ENCODE results near the gene ANAPC2. TPM values are rescaled to one million over a fixed set of nuclear protein-coding genes. Genes with fewer than 3 reads are reported as not detected.

ANAPC2 gene
- total and polyA plus RNA-seq, 2 of the 4 experiments (the other 2 are of a cell fraction) = 9.3 to 29.5 TPM

DNA sequence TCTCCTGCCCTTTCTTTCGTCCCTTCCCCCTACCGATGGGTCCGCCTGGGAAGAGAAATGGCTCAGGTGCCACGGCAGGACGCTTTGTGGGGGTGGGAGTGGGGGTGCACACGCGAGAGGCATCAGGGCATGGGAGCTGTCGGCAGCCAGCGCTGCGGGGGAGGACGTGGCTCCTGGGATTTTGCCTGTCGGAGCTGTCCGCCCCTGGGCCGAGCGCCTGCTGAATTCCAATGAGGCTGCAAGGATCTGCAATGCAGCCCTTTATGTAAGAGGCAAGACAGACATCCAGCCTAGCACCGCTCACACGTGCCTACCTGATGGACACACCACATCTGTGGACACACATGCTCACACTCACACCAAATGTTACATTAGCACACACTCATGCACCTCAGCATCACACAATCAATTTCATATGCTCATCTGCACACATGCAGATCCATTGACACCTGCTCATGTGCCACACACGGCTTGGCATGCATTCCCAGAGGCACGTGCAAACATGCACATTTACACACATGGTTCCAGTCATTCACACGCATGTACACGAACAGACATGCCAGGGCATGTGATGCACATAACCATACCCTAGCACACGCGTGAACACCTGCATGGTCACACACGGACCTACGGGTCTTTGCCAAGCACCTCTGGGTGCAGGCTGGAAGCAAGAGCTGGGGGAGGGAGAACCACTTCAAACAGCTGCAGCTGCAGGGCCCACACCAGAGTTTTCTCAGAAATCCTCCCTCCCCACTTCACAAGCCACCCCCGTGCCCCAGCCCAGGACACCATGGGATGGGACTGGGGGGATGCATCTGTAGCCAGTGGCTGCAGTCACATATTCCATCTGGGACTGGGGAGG is 48.0 kb downstream of the ANAPC2 start (continued):
- TF ChIP-seq, protein P1, sequence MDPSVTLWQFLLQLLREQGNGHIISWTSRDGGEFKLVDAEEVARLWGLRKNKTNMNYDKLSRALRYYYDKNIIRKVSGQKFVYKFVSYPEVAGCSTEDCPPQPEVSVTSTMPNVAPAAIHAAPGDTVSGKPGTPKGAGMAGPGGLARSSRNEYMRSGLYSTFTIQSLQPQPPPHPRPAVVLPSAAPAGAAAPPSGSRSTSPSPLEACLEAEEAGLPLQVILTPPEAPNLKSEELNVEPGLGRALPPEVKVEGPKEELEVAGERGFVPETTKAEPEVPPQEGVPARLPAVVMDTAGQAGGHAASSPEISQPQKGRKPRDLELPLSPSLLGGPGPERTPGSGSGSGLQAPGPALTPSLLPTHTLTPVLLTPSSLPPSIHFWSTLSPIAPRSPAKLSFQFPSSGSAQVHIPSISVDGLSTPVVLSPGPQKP (IDR thresholded peaks at IDR 0.05; ENCODE audit: borderline replicate concordance, low read depth, low read length) = no peak

DNA sequence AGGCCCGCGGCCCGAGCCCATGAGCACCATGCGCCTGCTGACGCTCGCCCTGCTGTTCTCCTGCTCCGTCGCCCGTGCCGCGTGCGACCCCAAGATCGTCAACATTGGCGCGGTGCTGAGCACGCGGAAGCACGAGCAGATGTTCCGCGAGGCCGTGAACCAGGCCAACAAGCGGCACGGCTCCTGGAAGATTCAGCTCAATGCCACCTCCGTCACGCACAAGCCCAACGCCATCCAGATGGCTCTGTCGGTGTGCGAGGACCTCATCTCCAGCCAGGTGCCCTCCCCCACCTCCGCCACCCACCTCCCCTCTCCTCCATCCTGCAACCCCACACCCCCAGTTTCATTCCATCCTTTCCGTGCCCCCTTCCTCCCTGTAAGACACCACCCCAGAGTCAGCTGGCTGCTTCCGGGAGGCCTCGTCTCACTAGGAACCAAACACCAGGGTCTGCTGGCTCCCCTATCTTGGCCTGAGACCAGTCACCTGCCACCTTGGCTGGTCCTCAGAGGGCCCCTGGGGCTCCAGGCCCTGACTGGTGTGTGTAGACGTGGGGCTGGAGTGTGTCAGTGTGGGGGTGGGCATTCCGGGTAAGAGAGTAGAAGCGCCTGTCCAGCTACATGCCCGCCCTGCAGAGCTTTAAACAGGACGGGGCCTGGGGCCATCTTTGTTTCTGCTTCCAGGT is 48.8 kb downstream of the ANAPC2 start:
- Histone ChIP-seq H3K56ac (ENCODE audit: extremely low read depth, insufficient read depth, low read length) (no peak overlapping the region), H2AK9ac (replicated peaks; ENCODE audit: low read depth, low read length, poor library complexity) (no peak overlapping the region), H4K91ac (ENCODE audit: insufficient read depth, low read depth, low read length) (no peak overlapping the region), H3K4me3 (ENCODE audit: insufficient read depth, low read depth, low read length) (no peak overlapping the region), H3K4me1 (ENCODE audit: control insufficient read depth, insufficient read depth, low read length) (no peaks in the 10 kb centered on the region; the same call in 1 of the 2 replicates), H3K9me3 (ENCODE audit: control insufficient read depth, insufficient read depth, low read length) (no peaks in the 10 kb centered on the region), H3K23ac (ENCODE audit: low read depth, low read length) (no peak overlapping the region), H4K5ac (ENCODE audit: low read depth, low read length) (no peak overlapping the region), H2BK15ac (ENCODE audit: low read depth, low read length) (no peak overlapping the region), H3K27ac (ENCODE audit: insufficient read depth, low read length) (no peak overlapping the region), H3K4me2 (ENCODE audit: low read depth, low read length) (no peak overlapping the region), H3K18ac (ENCODE audit: low read depth, low read length) (no peak overlapping the region), H3K27me3 (ENCODE audit: control insufficient read depth, insufficient read depth, low read length) (peaks cover 69% of the 10 kb centered on the region), H2AFZ (replicated peaks; ENCODE audit: low read length, poor library complexity) (peak overlapping the region; percentile 43), H3K4ac (ENCODE audit: low read depth, low read length) (no peak overlapping the region), H3K9me1 (ENCODE audit: insufficient read depth, low read length) (peaks cover 4% of the 10 kb centered on the region; the same call in 1 of the 2 replicates), H3K9ac (ENCODE audit: low read depth, low read length) (no peak overlapping the region), H3K14ac (replicated peaks; ENCODE audit: low read depth, low read length) (no peak overlapping the region), H3K79me1 (ENCODE audit: low read depth in 1 of 2, low read length in 2 of 2) (no peaks in the 10 kb centered on the region), H2AK5ac (ENCODE audit: low read depth, low read length) (no peak overlapping the region), H2BK5ac (ENCODE audit: low read depth, low read length, poor library complexity, severe bottlenecking) (no peak overlapping the region), H3K36me3 (ENCODE audit: control insufficient read depth, insufficient read depth, low read length) (no peaks in the 10 kb centered on the region), H4K20me1 (ENCODE audit: insufficient read depth, low read length) (no peaks in the 10 kb centered on the region; the same call in 1 of the 2 replicates), H4K8ac (ENCODE audit: low read depth in 2 of 2, low read length in 2 of 2) (no peak overlapping the region), H2BK120ac (ENCODE audit: low read depth, low read length) (no peak overlapping the region), H2BK20ac (ENCODE audit: low read depth, low read length) (no peak overlapping the region)
- ChIA-PET POLR2A (ENCODE audit: unreplicated experiment) (no interaction called here), CTCF (no interaction called here)
- peak; percentile 0; the same call in 1 of the 2 replicates for TF ChIP-seq MXI1 (IDR thresholded peaks at IDR 0.05; ENCODE audit: borderline replicate concordance, low read depth, low read length)
- TF ChIP-seq, protein P2, sequence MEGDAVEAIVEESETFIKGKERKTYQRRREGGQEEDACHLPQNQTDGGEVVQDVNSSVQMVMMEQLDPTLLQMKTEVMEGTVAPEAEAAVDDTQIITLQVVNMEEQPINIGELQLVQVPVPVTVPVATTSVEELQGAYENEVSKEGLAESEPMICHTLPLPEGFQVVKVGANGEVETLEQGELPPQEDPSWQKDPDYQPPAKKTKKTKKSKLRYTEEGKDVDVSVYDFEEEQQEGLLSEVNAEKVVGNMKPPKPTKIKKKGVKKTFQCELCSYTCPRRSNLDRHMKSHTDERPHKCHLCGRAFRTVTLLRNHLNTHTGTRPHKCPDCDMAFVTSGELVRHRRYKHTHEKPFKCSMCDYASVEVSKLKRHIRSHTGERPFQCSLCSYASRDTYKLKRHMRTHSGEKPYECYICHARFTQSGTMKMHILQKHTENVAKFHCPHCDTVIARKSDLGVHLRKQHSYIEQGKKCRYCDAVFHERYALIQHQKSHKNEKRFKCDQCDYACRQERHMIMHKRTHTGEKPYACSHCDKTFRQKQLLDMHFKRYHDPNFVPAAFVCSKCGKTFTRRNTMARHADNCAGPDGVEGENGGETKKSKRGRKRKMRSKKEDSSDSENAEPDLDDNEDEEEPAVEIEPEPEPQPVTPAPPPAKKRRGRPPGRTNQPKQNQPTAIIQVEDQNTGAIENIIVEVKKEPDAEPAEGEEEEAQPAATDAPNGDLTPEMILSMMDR (conservative IDR thresholded peaks at IDR 0.05; ENCODE audit: low read depth, low read length) = no peak
- TF ChIP-seq, protein P3, sequence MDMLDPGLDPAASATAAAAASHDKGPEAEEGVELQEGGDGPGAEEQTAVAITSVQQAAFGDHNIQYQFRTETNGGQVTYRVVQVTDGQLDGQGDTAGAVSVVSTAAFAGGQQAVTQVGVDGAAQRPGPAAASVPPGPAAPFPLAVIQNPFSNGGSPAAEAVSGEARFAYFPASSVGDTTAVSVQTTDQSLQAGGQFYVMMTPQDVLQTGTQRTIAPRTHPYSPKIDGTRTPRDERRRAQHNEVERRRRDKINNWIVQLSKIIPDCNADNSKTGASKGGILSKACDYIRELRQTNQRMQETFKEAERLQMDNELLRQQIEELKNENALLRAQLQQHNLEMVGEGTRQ (IDR thresholded peaks at IDR 0.05; ENCODE audit: low read depth, low read length) = no peak
- ATAC-seq (ENCODE audit: low read depth) (no peak), DNase-seq (no peak)
- dilution Hi-C loops (cut with HindIII; ENCODE audit: low sequenced_read_pairs, unreplicated experiment) = no loop called here
- in situ Hi-C loops (cut with MboI; ENCODE audit: low sequenced_read_pairs) = no loop called here
- WGBS, 2 experiments (ENCODE audit: extremely low coverage in 2 of 2, insufficient read length in 1 of 2) = 24% methylated on average over 16 of the region's 37 CpGs; no CpG with 5 or more reads in 1 of the 2 experiments
- no TSS peak for BruUV-seq (replicated peaks)
- intact Hi-C loops (cut with micrococcal nuclease) = no loop called here
